Measurements from ENCODE around the gene ZBTB7C.

DNA sequence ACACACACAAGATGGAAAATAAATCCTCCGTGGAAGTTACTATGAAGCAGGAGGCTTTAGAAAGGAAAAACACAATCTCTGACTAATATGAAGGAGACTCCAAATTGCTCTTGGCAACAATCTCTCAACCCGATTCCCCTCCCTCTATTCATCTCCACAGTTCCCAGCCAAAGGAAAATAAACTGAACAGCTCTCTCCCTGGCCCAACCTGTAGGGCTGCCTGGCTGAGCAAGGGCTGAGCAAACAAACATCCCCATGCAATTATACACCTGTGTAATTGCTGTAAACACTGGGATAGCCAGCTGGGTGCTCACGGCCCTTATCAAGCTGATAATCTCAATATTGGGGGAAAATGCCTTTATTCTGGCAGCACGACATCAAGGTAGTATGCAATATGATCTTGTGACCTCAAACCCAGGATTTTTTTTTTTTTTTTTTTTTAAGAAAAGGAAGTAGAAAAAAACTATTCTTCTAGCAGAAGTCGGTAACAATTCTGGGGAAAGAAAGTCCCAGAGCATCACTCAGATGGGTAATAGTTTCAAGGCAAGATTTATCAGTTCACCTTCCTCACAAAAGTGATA, 275.4 kb downstream of the ZBTB7C start:
- TF ChIP-seq EGR1 (IDR thresholded peaks at IDR 0.05; ENCODE audit: borderline replicate concordance in 1 of 2, low read depth in 2 of 2, low read length in 2 of 2) (no peak), STAT1 (conservative IDR thresholded peaks at IDR 0.05) (no peak), CTCF (IDR thresholded peaks at IDR 0.05 in 2 of 3, conservative IDR thresholded peaks at IDR 0.05 in 1 of 3; ENCODE audit: control insufficient read depth in 2 of 3, extremely low read depth in 1 of 3, insufficient read depth in 1 of 3, low read depth in 3 of 3, low read length in 3 of 3) (no peak), POU2F2 (IDR thresholded peaks at IDR 0.05; ENCODE audit: borderline replicate concordance, low read depth, low read length) (no peak), YY1 (IDR thresholded peaks at IDR 0.05; ENCODE audit: low read depth, low read length) (no peak)

Data from GM12878 (cell line).